ENCODE measurements around the gene MAN1A2.

DNA sequence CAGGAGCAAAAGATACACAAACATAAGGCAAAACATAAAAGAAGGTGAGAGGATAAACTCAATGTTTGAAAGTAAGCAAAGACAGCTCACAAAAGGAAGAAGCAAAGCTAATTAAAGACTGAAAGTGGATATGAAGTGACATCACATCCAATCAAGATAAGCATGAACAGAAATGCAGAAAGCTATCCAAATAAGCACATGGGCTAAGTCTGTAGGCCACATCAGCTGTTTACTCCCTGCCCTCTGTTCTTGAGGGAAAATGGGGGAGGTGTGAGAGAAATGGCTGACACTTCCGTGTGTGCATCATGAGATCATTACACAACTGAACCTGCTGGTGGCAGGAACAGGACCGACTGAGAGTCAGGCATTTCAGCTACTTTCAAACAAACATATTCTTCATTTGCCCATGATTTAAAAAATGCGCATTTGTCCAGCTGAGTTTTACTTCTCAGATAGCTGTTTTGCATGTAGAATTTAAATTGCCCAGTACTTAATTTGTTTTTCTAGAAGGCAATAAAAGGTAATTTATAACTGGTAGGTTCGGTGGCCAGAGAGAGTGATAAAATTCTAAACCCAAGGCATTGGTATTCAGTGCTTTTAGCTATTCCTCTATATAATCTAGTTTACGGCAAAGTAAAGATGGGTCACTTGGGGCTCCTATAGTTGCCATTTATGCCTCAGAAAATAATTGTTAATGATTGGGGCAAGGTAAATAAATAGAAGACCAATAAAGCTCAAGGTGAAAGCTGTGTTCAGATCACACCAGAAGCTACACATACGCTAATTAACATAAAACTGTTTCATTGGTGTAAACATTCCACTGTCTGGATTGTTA, 27.2 kb upstream of the MAN1A2 start:
- no peak for TF ChIP-seq POLR2A (IDR thresholded peaks at IDR 0.05)
- TF ChIP-seq, protein P1, sequence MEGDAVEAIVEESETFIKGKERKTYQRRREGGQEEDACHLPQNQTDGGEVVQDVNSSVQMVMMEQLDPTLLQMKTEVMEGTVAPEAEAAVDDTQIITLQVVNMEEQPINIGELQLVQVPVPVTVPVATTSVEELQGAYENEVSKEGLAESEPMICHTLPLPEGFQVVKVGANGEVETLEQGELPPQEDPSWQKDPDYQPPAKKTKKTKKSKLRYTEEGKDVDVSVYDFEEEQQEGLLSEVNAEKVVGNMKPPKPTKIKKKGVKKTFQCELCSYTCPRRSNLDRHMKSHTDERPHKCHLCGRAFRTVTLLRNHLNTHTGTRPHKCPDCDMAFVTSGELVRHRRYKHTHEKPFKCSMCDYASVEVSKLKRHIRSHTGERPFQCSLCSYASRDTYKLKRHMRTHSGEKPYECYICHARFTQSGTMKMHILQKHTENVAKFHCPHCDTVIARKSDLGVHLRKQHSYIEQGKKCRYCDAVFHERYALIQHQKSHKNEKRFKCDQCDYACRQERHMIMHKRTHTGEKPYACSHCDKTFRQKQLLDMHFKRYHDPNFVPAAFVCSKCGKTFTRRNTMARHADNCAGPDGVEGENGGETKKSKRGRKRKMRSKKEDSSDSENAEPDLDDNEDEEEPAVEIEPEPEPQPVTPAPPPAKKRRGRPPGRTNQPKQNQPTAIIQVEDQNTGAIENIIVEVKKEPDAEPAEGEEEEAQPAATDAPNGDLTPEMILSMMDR (IDR thresholded peaks at IDR 0.05): peak in 1 of 12 donors; percentile 14

Measured in heart left ventricle (tissue), 13 donors.